K562 (cell line): ENCODE data around the gene RPS8. TPM values are rescaled to one million over a fixed set of nuclear protein-coding genes. Genes with fewer than 3 reads are reported as not detected.

ENCODE experiments used
- ATAC-seq: fragments of 200-7000 bp; cut with Tn5 transposase; 3 replicates; pipeline ENCODE4 v1.9.1; 2020; ENCODE audit warnings: moderate library complexity
- BruUV-seq: library from RNA; stranded (reverse); fragments of 400-500 nt; replicated peaks from 2 replicates; lab custom pipeline; 2021; lab: Mats Ljungman, UMichigan
- CTCF ChIA-PET: fragments of 300-600 bp; formaldehyde crosslinking; extraction: SDS; loops from one replicate; lab custom pipeline; 2021; ENCODE audit warnings: low intra/inter-chr PET ratio; lab: Yijun Ruan, JAX
- POLR2A ChIA-PET: fragments of 300-600, 350-650 bp; sonication (Branson Sonifier 250); formaldehyde crosslinking; extraction: SDS; loops from one replicate; lab custom pipeline; 2021; ENCODE audit warnings: antibody characterized with exemption, inconsistent platforms; lab: Yijun Ruan, JAX
- DNase-seq, 4 experiments: peaks; one replicate each; pipeline versions ENCODE4 v3.0.0 to v3.0.0-alpha.2; 2011 to 2018; ENCODE audit warnings: low spot score in 3 of 4, mixed read lengths in 3 of 4; ENCODE audit errors: extremely low read depth in 1 of 4
- FAIRE-seq: peaks from 2 replicates; lab custom pipeline; 2011; peaks lifted over from hg19 to GRCh38; lab: Jason Lieb, UNC
- H2AFZ ChIP-seq: 2 replicates; pipeline ENCODE4 v1.6.0; 2011; ENCODE audit warnings: low read depth, low read length, control low read depth, inconsistent platforms
- H3K27ac ChIP-seq: fragments of 200-600 bp; 3 replicates; pipeline ENCODE4 v1.8.0; 2011; ENCODE audit warnings: low read depth, mild to moderate bottlenecking, control low read depth, inconsistent platforms, low read length, moderate library complexity, mixed read lengths; ENCODE audit errors: extremely low read depth
- H3K27me3 ChIP-seq, 2 experiments: fragments of 300-600 bp in 1 of 2; 2 replicates in 1 of 2; 3 replicates in 1 of 2; pipeline versions ENCODE4 v1.6.0 to v1.8.0; 2011; ENCODE audit warnings: inconsistent platforms in 2 of 2, low read length in 2 of 2, mild to moderate bottlenecking in 1 of 2, mixed read lengths in 1 of 2, moderate library complexity in 1 of 2; ENCODE audit not compliant: control insufficient read depth in 2 of 2, insufficient read depth in 2 of 2
- H3K36me3 ChIP-seq: fragments of 300-600 bp; 3 replicates; pipeline ENCODE4 v1.8.0; 2011; ENCODE audit warnings: mild to moderate bottlenecking, low read length, inconsistent platforms; ENCODE audit not compliant: control insufficient read depth, insufficient read depth
- H3K4me1 ChIP-seq, 2 experiments: fragments of 200-600 bp in 1 of 2; replicated peaks in 1 of 2; 2 replicates in 1 of 2; 3 replicates in 1 of 2; pipeline versions ENCODE4 v1.5.1 to v1.8.0; 2011; ENCODE audit warnings: inconsistent platforms in 2 of 2, low read length in 2 of 2, mild to moderate bottlenecking in 1 of 2, mixed read lengths in 1 of 2, moderate library complexity in 1 of 2; ENCODE audit not compliant: control insufficient read depth in 2 of 2, insufficient read depth in 2 of 2
- H3K4me2 ChIP-seq: 2 replicates; pipeline ENCODE4 v1.6.1; 2011; ENCODE audit warnings: low read length, control low read depth, inconsistent platforms, mixed read lengths; ENCODE audit not compliant: insufficient read depth
- H3K4me3 ChIP-seq: fragments of 200-600 bp; sonication (generic), shearing (Covaris generic); 2 replicates; pipeline ENCODE4 v1.5.1; 2016; ENCODE audit warnings: control low read depth, inconsistent platforms
- H3K79me2 ChIP-seq: fragments of 200-600 bp; 3 replicates; pipeline ENCODE4 v1.8.0; 2011; ENCODE audit warnings: low read length, inconsistent platforms; ENCODE audit not compliant: control insufficient read depth, insufficient read depth
- H3K9ac ChIP-seq, 2 experiments: 2 replicates each; pipeline versions ENCODE4 v1.6.0 to v1.6.1; 2011; ENCODE audit warnings: low read depth in 2 of 2, low read length in 2 of 2, control low read depth in 1 of 2, inconsistent platforms in 1 of 2, mild to moderate bottlenecking in 1 of 2, mixed read lengths in 1 of 2; ENCODE audit not compliant: insufficient read depth in 1 of 2
- H3K9me1 ChIP-seq: one replicate; pipeline ENCODE4 v1.6.0; 2011; ENCODE audit warnings: inconsistent platforms, mild to moderate bottlenecking, low read length, moderate library complexity; ENCODE audit not compliant: control insufficient read depth, insufficient read depth
- H3K9me3 ChIP-seq: replicated peaks from 2 replicates; pipeline ENCODE4 v1.5.1; 2011; ENCODE audit warnings: low read depth, low read length, inconsistent platforms; ENCODE audit not compliant: control insufficient read depth, insufficient read depth
- H4K20me1 ChIP-seq: replicated peaks from 2 replicates; pipeline ENCODE4 v1.6.1; 2011; ENCODE audit warnings: low read length, inconsistent platforms, mixed read lengths; ENCODE audit not compliant: control insufficient read depth, insufficient read depth
- CBX1 ChIP-seq: sonication (generic); IDR thresholded peaks from 2 replicates; pipeline ENCODE4 v1.6.1; 2016; ENCODE audit warnings: antibody characterized with exemption, low read depth, mild to moderate bottlenecking
- CEBPG ChIP-seq, 3 experiments: fragments of 200-800 bp in 1 of 3; sonication (Bioruptor generic) in 1 of 3; sonication (generic) in 1 of 3; formaldehyde crosslinking in 1 of 3; IDR thresholded peaks in 2 of 3; conservative IDR thresholded peaks in 1 of 3; 2 replicates each; pipeline versions ENCODE4 v1.6.1 to v1.8.0; 2016 to 2022; ENCODE audit warnings: missing compliant biosample characterization in 2 of 3, missing genetic modification characterization in 2 of 3, mild to moderate bottlenecking in 1 of 3, missing genetic modification reagents in 1 of 3
- EHMT2 ChIP-seq: fragments of 450-650 bp; IDR thresholded peaks from 2 replicates; pipeline ENCODE4 v1.6.1; 2018; ENCODE audit warnings: antibody characterized with exemption
- EP300 ChIP-seq: IDR thresholded peaks from 2 replicates; pipeline ENCODE4 v1.6.1; 2012; ENCODE audit warnings: low read length, improper control_type of control experiment
- KLF6 ChIP-seq: fragments of 250-450 bp; sonication (Bioruptor Pico); IDR thresholded peaks from 2 replicates; pipeline ENCODE4 v1.4.0; 2020; ENCODE audit warnings: mild to moderate bottlenecking, moderate library complexity, borderline replicate concordance
- MEIS2 ChIP-seq: fragments of 450-650 bp; IDR thresholded peaks from 2 replicates; pipeline ENCODE4 v1.6.1; 2014; ENCODE audit warnings: mild to moderate bottlenecking; ENCODE audit not compliant: partially characterized antibody
- PCBP2 ChIP-seq: fragments of 200-400 bp; formaldehyde crosslinking; IDR thresholded peaks from 2 replicates; pipeline ENCODE4 v1.6.1; 2018; ENCODE audit warnings: low read length, low read depth, mild to moderate bottlenecking, moderate library complexity; ENCODE audit not compliant: poor library complexity, severe bottlenecking
- PHF21A ChIP-seq: fragments of 450-650 bp; IDR thresholded peaks from 2 replicates; pipeline ENCODE4 v1.6.1; 2017; ENCODE audit warnings: low read depth, borderline replicate concordance
- PML ChIP-seq: IDR thresholded peaks from 2 replicates; pipeline ENCODE4 v1.6.1; 2012; ENCODE audit warnings: low read length, inconsistent platforms
- PRPF4 ChIP-seq: fragments of 200-400 bp; formaldehyde crosslinking; IDR thresholded peaks from one replicate; pipeline ENCODE4 v1.6.1; 2017; ENCODE audit warnings: low read length, low read depth, mild to moderate bottlenecking; ENCODE audit not compliant: insufficient read depth, poor library complexity, severe bottlenecking
- THRAP3 ChIP-seq: fragments of 450-650 bp; IDR thresholded peaks from 2 replicates; pipeline ENCODE4 v1.6.1; 2016; ENCODE audit warnings: mild to moderate bottlenecking, inconsistent platforms, borderline replicate concordance
- ZNF124 ChIP-seq: sonication (generic); formaldehyde crosslinking; IDR thresholded peaks from 2 replicates; pipeline ENCODE4 v1.8.1; 2022; ENCODE audit warnings: missing genetic modification reagents
- ZNF444 ChIP-seq: fragments of 250-450 bp; sonication (Bioruptor Pico); IDR thresholded peaks from 2 replicates; pipeline ENCODE4 v1.4.0; 2020; ENCODE audit warnings: mild to moderate bottlenecking, moderate library complexity
- ZNF764 ChIP-seq: fragments of 250-450 bp; sonication (Bioruptor Pico); IDR thresholded peaks from 2 replicates; pipeline ENCODE4 v1.4.0; 2020; ENCODE audit warnings: low read depth, mild to moderate bottlenecking, moderate library complexity
- WGBS: fragments of 100-300 bp; shearing (Covaris generic); methylation state at CpG from one replicate; pipeline ENCODE4 v1.1.6; 2016; ENCODE audit warnings: low coverage, mixed read lengths; ENCODE audit not compliant: insufficient coverage; ENCODE audit errors: missing lambda C conversion rate; 5-methylcytosine and 5-hydroxymethylcytosine counted together
- in situ Hi-C: fragments of 300-500 bp; cut with MboI; formaldehyde crosslinking; loops from 4 replicates; pipeline ENCODE4 v1.15.0; 2018; ENCODE audit warnings: inconsistent platforms, mixed read lengths
- intact Hi-C: fragments of 100-400 bp; cut with micrococcal nuclease; formaldehyde crosslinking; loops from 2 replicates; pipeline ENCODE4 v1.14.2; 2022
- polyA plus RNA-seq, 8 experiments: library from polyadenylated mRNA; depleted of rRNA in 4 of 8; stranded (reverse) in 5 of 8; unstranded in 3 of 8; fragments of >200 nt; fragmentation: Nextera tagmentation in 2 of 8; fragmentation: Illumina TruSeq in 1 of 8; extraction: Ambion mirVana in 2 of 8; extraction: Trizol in 1 of 8; gene quantifications; 2 replicates each; pipeline versions ENCODE4 v1.2.1 to v1.2.3, GENCODE V29; 2011 to 2014; ENCODE audit warnings: inconsistent platforms in 1 of 8, missing spikeins in 1 of 8
- total RNA-seq, 7 experiments: library from RNA; depleted of rRNA in 6 of 7; stranded (reverse); fragments of >200 nt in 6 of 7; fragmentation: Illumina TruSeq in 2 of 7; extraction: Trizol in 2 of 7; gene quantifications; 2 replicates each; pipeline versions ENCODE4 v1.2.1 to v1.2.3, GENCODE V29; 2011 to 2021; ENCODE audit warnings: low replicate concordance in 1 of 7
- TF ChIP-seq, protein P1 (sequence below): fragments of 450-650 bp; formaldehyde crosslinking; IDR thresholded peaks from 2 replicates; pipeline ENCODE4 v1.4.0; 2020; ENCODE audit warnings: mild to moderate bottlenecking, moderate library complexity
- TF ChIP-seq, protein P2 (sequence below): IDR thresholded peaks from 2 replicates; pipeline ENCODE4 v1.6.1; 2011; ENCODE audit warnings: borderline replicate concordance, low read depth, mild to moderate bottlenecking, moderate library complexity, low read length; ENCODE audit not compliant: insufficient read depth, poor library complexity, severe bottlenecking

The RPS8 gene
- total and polyA plus RNA-seq, 9 of the 15 experiments (the other 6 are each of a cell fraction or from before 2014, with no cell fraction given): 2,431 to 4,168 (median 3,109) TPM

DNA sequence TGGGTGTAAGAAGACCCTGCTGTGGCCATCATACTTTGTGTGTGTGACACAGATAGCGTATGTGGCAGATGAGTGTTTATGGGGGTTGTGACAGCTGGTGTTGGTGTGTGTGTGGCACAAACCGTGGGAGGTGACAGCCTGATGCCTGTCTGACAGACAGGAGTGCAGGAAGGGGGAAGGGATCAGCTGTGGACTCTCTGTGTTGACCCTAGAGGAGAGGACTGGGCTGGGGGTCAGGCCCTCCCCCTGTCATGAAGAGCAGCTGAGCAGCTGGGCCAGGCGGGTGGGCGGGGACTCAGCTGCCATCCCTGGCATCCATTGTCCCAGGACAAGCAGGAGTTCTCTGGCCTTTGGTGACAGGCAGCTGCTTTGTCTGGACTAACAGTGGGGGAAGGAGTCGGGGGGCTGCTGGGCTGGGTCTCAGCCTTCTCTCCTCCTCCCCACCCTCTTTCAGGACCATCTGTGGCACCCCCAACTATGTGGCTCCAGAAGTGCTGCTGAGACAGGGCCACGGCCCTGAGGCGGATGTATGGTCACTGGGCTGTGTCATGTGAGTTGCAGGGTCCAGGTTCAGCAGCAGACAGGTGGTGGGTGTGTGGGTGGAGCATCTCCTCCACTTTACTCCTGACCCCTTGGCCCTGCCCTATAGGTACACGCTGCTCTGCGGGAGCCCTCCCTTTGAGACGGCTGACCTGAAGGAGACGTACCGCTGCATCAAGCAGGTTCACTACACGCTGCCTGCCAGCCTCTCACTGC is 27.1 kb downstream of the RPS8 start:
- FAIRE-seq: no peak
- no peaks in the 10 kb centered on the region for H4K20me1 ChIP-seq
- no peak overlapping the region for H3K4me3 ChIP-seq
- ATAC-seq: no peak
- peaks cover 36 to 73% of the 10 kb centered on the region in 2 experiments for H3K4me1 ChIP-seq
- H3K9me3 ChIP-seq: no peaks in the 10 kb centered on the region
- H3K79me2 ChIP-seq: peaks cover 22% of the 10 kb centered on the region
- peaks cover 52% of the 10 kb centered on the region for H3K36me3 ChIP-seq
- in situ Hi-C loops: loop anchor here (10.0 kb wide), 1 partner anchor 692 kb away; the partner anchor contains the start of gene TESK2
- no peaks in the 10 kb centered on the region; a peak in 1 of 5 replicates for H3K27me3 ChIP-seq
- H3K27ac ChIP-seq: peak overlapping the region; percentile 6; the same call in 2 of the 3 replicates
- POLR2A ChIA-PET: interaction anchor here (0.6 to 16.9 kb wide), 9 partner anchors 14 to 715 kb away, joined by 3 to 594 read pairs (median 4); partner anchors contain the start of gene BEST4
- H3K9ac ChIP-seq: peak overlapping the region; percentile 24 to 71; a peak in 3 of 4 replicates
- peak in 2 of 4 experiments; percentile 68 to 72 for DNase-seq
- intact Hi-C loops: loop anchor here (10.0 kb wide), 1 partner anchor 168 kb away; no protein-coding TSS in a partner anchor
- H2AFZ ChIP-seq: no peak overlapping the region
- 87% methylated on average over 13 of the region's 13 CpGs for WGBS
- H3K9me1 ChIP-seq: peaks cover 5% of the 10 kb centered on the region
- peak overlapping the region; percentile 80 for H3K4me2 ChIP-seq
- CTCF ChIA-PET: no interaction called here
- no TSS peak for BruUV-seq
- TF ChIP-seq MEIS2 (peak; percentile 24), PRPF4 (peak; percentile 32), THRAP3 (0 out of 2 replicates have a peak, but pooled peaks have one; percentile 2), ZNF764 (CRISPR knock-in tag) (no peak), ZNF124 (no peak), PCBP2 (no peak), KLF6 (CRISPR knock-in tag) (no peak), PML (no peak), ZNF444 (CRISPR knock-in tag) (no peak), EHMT2 (no peak), CBX1 (no peak), CEBPG (CRISPR knock-in tag; IDR thresholded peaks at IDR 0.05) (no peak), CEBPG (tag; conservative IDR thresholded peaks at IDR 0.05 in 1 of 2, IDR thresholded peaks at IDR 0.05 in 1 of 2) (no peak), EP300 (no peak), PHF21A (no peak)
- TF ChIP-seq, protein P1, sequence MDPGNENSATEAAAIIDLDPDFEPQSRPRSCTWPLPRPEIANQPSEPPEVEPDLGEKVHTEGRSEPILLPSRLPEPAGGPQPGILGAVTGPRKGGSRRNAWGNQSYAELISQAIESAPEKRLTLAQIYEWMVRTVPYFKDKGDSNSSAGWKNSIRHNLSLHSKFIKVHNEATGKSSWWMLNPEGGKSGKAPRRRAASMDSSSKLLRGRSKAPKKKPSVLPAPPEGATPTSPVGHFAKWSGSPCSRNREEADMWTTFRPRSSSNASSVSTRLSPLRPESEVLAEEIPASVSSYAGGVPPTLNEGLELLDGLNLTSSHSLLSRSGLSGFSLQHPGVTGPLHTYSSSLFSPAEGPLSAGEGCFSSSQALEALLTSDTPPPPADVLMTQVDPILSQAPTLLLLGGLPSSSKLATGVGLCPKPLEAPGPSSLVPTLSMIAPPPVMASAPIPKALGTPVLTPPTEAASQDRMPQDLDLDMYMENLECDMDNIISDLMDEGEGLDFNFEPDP (CRISPR knock-in tag): no peak
- TF ChIP-seq, protein P2, sequence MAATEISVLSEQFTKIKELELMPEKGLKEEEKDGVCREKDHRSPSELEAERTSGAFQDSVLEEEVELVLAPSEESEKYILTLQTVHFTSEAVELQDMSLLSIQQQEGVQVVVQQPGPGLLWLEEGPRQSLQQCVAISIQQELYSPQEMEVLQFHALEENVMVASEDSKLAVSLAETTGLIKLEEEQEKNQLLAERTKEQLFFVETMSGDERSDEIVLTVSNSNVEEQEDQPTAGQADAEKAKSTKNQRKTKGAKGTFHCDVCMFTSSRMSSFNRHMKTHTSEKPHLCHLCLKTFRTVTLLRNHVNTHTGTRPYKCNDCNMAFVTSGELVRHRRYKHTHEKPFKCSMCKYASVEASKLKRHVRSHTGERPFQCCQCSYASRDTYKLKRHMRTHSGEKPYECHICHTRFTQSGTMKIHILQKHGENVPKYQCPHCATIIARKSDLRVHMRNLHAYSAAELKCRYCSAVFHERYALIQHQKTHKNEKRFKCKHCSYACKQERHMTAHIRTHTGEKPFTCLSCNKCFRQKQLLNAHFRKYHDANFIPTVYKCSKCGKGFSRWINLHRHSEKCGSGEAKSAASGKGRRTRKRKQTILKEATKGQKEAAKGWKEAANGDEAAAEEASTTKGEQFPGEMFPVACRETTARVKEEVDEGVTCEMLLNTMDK: no peak
